Neural cell (in vitro differentiated cells): Measurements from ENCODE around the gene OR2D3. TPM values are rescaled to one million over a fixed set of nuclear protein-coding genes. Genes with fewer than 3 reads are reported as not detected.

Experiments
- H2AFZ ChIP-seq: fragments of 200-600, 300-800 bp; sonication (generic), shearing (Covaris generic); 2 replicates; pipeline ENCODE4 v1.6.0; 2014; ENCODE audit warnings: low read depth, mild to moderate bottlenecking, antibody characterized with exemption, low read length, moderate library complexity
- H3F3A ChIP-seq: fragments of 200-600 bp; shearing (Covaris generic); 2 replicates; pipeline ENCODE4 v1.6.1; 2016; ENCODE audit warnings: mild to moderate bottlenecking, moderate library complexity, mixed read lengths, antibody characterized with exemption, low read length; ENCODE audit not compliant: insufficient read depth, poor library complexity, severe bottlenecking
- H3K27ac ChIP-seq: fragments of 200-600, 300-800 bp; sonication (generic), shearing (Covaris generic); 2 replicates; pipeline ENCODE4 v1.5.1; 2014; ENCODE audit warnings: mild to moderate bottlenecking, low read length, moderate library complexity
- H3K27me3 ChIP-seq: fragments of 300-800, 200-600 bp; sonication (generic), shearing (Covaris generic); 2 replicates; pipeline ENCODE4 v1.6.0; 2014; ENCODE audit warnings: mild to moderate bottlenecking, low read depth, low read length, moderate library complexity; ENCODE audit not compliant: insufficient read depth
- H3K36me3 ChIP-seq: fragments of 300-800, 200-600 bp; sonication (generic), shearing (Covaris generic); 2 replicates; pipeline ENCODE4 v1.5.1; 2014; ENCODE audit warnings: mild to moderate bottlenecking, antibody characterized with exemption, low read length, moderate library complexity; ENCODE audit not compliant: insufficient read depth
- H3K4me2 ChIP-seq: fragments of 300-800, 200-600 bp; sonication (generic), shearing (Covaris generic); 2 replicates; pipeline ENCODE4 v1.6.0; 2014; ENCODE audit warnings: mild to moderate bottlenecking, low read length
- H3K4me3 ChIP-seq: fragments of 300-800, 200-600 bp; sonication (generic), shearing (Covaris generic); 2 replicates; pipeline ENCODE4 v1.5.1; 2014; ENCODE audit warnings: mild to moderate bottlenecking, low read length, moderate library complexity
- H3K79me2 ChIP-seq: fragments of 200-600 bp; shearing (Covaris generic); replicated peaks from 2 replicates; pipeline ENCODE4 v1.6.0; 2014; ENCODE audit warnings: mild to moderate bottlenecking, low read length, moderate library complexity; ENCODE audit not compliant: insufficient read depth
- H3K9ac ChIP-seq: fragments of 300-800, 200-600 bp; sonication (generic), shearing (Covaris generic); 2 replicates; pipeline ENCODE4 v1.6.1; 2016; ENCODE audit warnings: mild to moderate bottlenecking, low read length, mixed read lengths
- H3K9me2 ChIP-seq: fragments of 200-600 bp; shearing (Covaris generic); 2 replicates; pipeline ENCODE4 v1.6.1; 2016; ENCODE audit warnings: mild to moderate bottlenecking, low read length, mixed read lengths; ENCODE audit not compliant: insufficient read depth
- H3K9me3 ChIP-seq: fragments of 200-600, 300-800 bp; sonication (generic), shearing (Covaris generic); 2 replicates; pipeline ENCODE4 v1.6.1; 2016; ENCODE audit warnings: mild to moderate bottlenecking, mixed run types, low read length, moderate library complexity, mixed read lengths
- H4K20me1 ChIP-seq: fragments of 200-600 bp; shearing (Covaris generic); 2 replicates; pipeline ENCODE4 v1.6.1; 2016; ENCODE audit warnings: mild to moderate bottlenecking, mixed run types; ENCODE audit not compliant: insufficient read depth
- EP300 ChIP-seq: fragments of 450-650 bp; conservative IDR thresholded peaks from 2 replicates; pipeline ENCODE4 v1.6.1; 2014; ENCODE audit warnings: antibody characterized with exemption, mild to moderate bottlenecking, moderate library complexity; ENCODE audit not compliant: poor library complexity, severe bottlenecking
- EZH2 ChIP-seq: fragments of 200-600, 300-800 bp; shearing (Covaris generic), sonication (generic); IDR thresholded peaks from 2 replicates; pipeline ENCODE4 v1.6.1; 2014; ENCODE audit warnings: antibody characterized with exemption, low read length, borderline replicate concordance, mild to moderate bottlenecking; ENCODE audit not compliant: insufficient read depth, poor library complexity, severe bottlenecking
- MXI1 ChIP-seq: fragments of 450-650 bp; conservative IDR thresholded peaks from 2 replicates; pipeline ENCODE4 v1.6.1; 2014; ENCODE audit warnings: antibody characterized with exemption, mild to moderate bottlenecking; ENCODE audit not compliant: poor library complexity, severe bottlenecking
- RAD21 ChIP-seq: fragments of 450-650 bp; conservative IDR thresholded peaks from 2 replicates; pipeline ENCODE4 v1.6.1; 2014; ENCODE audit warnings: antibody characterized with exemption, mild to moderate bottlenecking, moderate library complexity
- REST ChIP-seq: IDR thresholded peaks from 2 replicates; pipeline ENCODE4 v1.6.1; 2012; ENCODE audit warnings: borderline replicate concordance
- SMC3 ChIP-seq: fragments of 450-650 bp; conservative IDR thresholded peaks from 2 replicates; pipeline ENCODE4 v1.6.1; 2014; ENCODE audit warnings: antibody characterized with exemption, mild to moderate bottlenecking, moderate library complexity; ENCODE audit not compliant: poor library complexity
- TAF1 ChIP-seq: IDR thresholded peaks from 2 replicates; pipeline ENCODE4 v1.6.1; 2012; ENCODE audit warnings: low read depth
- polyA plus RNA-seq: library from polyadenylated mRNA; depleted of rRNA; stranded (reverse); fragments of >200 nt; gene quantifications from 2 replicates; pipeline ENCODE4 v1.2.3, GENCODE V29; 2014

The OR2D3 gene
- polyA plus RNA-seq, 1 donor from 2014 or later, result not detected

GRCh38 chr11:6927030-6927617 lies 6.3 kb downstream of the OR2D3 start:
- TF ChIP-seq SMC3 (no peak), TAF1 (no peak), MXI1 (no peak), EZH2 (no peak), REST (no peak), RAD21 (no peak)
- Histone ChIP-seq H3F3A (no peaks in the 10 kb centered on the region), H3K4me2 (peak overlapping the region; percentile 75), H3K36me3 (no peaks in the 10 kb centered on the region), H3K4me3 (peak overlapping the region; percentile 78), H3K27me3 (peaks cover 4% of the 10 kb centered on the region), H3K27ac (no peak overlapping the region), H3K9me2 (no peaks in the 10 kb centered on the region), H2AFZ (peak overlapping the region; percentile 87), H3K9me3 (no peaks in the 10 kb centered on the region), H3K79me2 (no peaks in the 10 kb centered on the region), H4K20me1 (no peaks in the 10 kb centered on the region), H3K9ac (peak overlapping the region; percentile 51)

- peaks cover 4% of the 10 kb centered on the region for H3K27me3 ChIP-seq
- H3K9me2 ChIP-seq, result no peaks in the 10 kb centered on the region
- H3K36me3 ChIP-seq, result no peaks in the 10 kb centered on the region
- H2AFZ ChIP-seq, result no peak overlapping the region
- no peak overlapping the region for H3K4me3 ChIP-seq
- H4K20me1 ChIP-seq, result no peaks in the 10 kb centered on the region
- H3K4me2 ChIP-seq, result no peak overlapping the region
- TF ChIP-seq RAD21, result no peak
- no peak for TF ChIP-seq SMC3
- no peak for TF ChIP-seq EZH2
- TF ChIP-seq EP300, result no peak
- no peak overlapping the region for H3K9ac ChIP-seq
- no peaks in the 10 kb centered on the region for H3K79me2 ChIP-seq
- H3F3A ChIP-seq, result no peaks in the 10 kb centered on the region
- H3K9me3 ChIP-seq, result no peaks in the 10 kb centered on the region
- no peak overlapping the region for H3K27ac ChIP-seq
Observed at GRCh38 chr11:6928916-6929315, 8.1 kb downstream of the OR2D3 start.

- Histone ChIP-seq H3K9me3 (no peaks in the 10 kb centered on the region), H3K9ac (no peak overlapping the region), H3K27ac (no peak overlapping the region), H2AFZ (no peak overlapping the region), H3K4me2 (no peak overlapping the region), H3K27me3 (peaks cover 4% of the 10 kb centered on the region), H3F3A (no peaks in the 10 kb centered on the region), H3K79me2 (no peaks in the 10 kb centered on the region), H3K4me3 (no peak overlapping the region), H3K9me2 (no peaks in the 10 kb centered on the region), H3K36me3 (no peaks in the 10 kb centered on the region), H4K20me1 (no peaks in the 10 kb centered on the region)
- TF ChIP-seq SMC3, result no peak
- TF ChIP-seq RAD21, result no peak
Observed at GRCh38 chr11:6931146-6931713, 10.4 kb downstream of the OR2D3 start.
